ENCODE measurements around the gene UBE2QL1.

Gene UBE2QL1, protein sequence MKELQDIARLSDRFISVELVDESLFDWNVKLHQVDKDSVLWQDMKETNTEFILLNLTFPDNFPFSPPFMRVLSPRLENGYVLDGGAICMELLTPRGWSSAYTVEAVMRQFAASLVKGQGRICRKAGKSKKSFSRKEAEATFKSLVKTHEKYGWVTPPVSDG

GRCh38 chr5:6448622-6449464, at the start of gene UBE2QL1:
Gene UBE2QL1, plus strand, starts transcription at chr5:6448859. Its CDS starts 35 bp downstream, at chr5:6448894.
- DNase-seq (ENCODE audit: low spot score): peak; percentile 68
- TF ChIP-seq, protein P1, sequence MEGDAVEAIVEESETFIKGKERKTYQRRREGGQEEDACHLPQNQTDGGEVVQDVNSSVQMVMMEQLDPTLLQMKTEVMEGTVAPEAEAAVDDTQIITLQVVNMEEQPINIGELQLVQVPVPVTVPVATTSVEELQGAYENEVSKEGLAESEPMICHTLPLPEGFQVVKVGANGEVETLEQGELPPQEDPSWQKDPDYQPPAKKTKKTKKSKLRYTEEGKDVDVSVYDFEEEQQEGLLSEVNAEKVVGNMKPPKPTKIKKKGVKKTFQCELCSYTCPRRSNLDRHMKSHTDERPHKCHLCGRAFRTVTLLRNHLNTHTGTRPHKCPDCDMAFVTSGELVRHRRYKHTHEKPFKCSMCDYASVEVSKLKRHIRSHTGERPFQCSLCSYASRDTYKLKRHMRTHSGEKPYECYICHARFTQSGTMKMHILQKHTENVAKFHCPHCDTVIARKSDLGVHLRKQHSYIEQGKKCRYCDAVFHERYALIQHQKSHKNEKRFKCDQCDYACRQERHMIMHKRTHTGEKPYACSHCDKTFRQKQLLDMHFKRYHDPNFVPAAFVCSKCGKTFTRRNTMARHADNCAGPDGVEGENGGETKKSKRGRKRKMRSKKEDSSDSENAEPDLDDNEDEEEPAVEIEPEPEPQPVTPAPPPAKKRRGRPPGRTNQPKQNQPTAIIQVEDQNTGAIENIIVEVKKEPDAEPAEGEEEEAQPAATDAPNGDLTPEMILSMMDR (IDR thresholded peaks at IDR 0.05; ENCODE audit: extremely low read depth, missing control alignments): no peak

GRCh38 chr5:6399980-6400910, 48.4 kb upstream of the UBE2QL1 start:
- DNase-seq (ENCODE audit: low spot score): no peak
- TF ChIP-seq, protein P1 (IDR thresholded peaks at IDR 0.05; ENCODE audit: extremely low read depth, missing control alignments): no peak

GRCh38 chr5:6401410-6401809, 47.2 kb upstream of the UBE2QL1 start:
- no peak for DNase-seq (ENCODE audit: low spot score)
- TF ChIP-seq, protein P1 (IDR thresholded peaks at IDR 0.05; ENCODE audit: extremely low read depth, missing control alignments): no peak

DNA sequence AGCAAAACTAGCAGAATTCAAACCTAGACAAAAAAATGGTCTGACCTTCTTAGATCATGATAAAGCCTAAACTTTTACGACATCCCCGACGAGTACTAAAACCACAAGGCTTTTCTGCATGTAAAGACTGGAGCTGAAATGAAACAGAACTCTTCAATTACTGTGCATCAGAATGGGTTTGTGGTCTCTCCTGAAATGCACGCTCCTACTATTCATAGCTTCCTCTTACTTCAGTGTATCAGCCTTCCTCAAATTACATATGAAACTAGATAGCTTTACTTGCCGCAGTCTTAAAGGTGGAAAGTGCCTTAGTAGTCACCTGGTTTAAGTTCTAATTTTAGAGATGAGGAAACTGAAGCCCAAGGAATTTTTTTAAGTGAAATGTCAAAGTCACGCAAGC, 45.7 kb upstream of the UBE2QL1 start:
- TF ChIP-seq, protein P1 (IDR thresholded peaks at IDR 0.05; ENCODE audit: extremely low read depth, missing control alignments): no peak
- peak; percentile 27 for DNase-seq (ENCODE audit: low spot score)

GRCh38 chr5:6403416-6403815, 45.2 kb upstream of the UBE2QL1 start:
- no peak for DNase-seq (ENCODE audit: low spot score)
- TF ChIP-seq, protein P1 (IDR thresholded peaks at IDR 0.05; ENCODE audit: extremely low read depth, missing control alignments): no peak

- TF ChIP-seq, protein P1 (IDR thresholded peaks at IDR 0.05; ENCODE audit: extremely low read depth, missing control alignments): no peak
- DNase-seq (ENCODE audit: low spot score): peak; percentile 39
Measured at GRCh38 chr5:6404129-6404528, 44.5 kb upstream of the UBE2QL1 start.

Measured in GM20000 (cell line).